Astrocyte (in vitro differentiated cells and primary cell): ENCODE measurements around the gene SPP2. TPM values are rescaled to one million over a fixed set of nuclear protein-coding genes. Genes with fewer than 3 reads are reported as not detected.

Source experiments
- DNase-seq: peaks from one replicate; pipeline ENCODE4 v3.0.0-alpha.2; 2010; ENCODE audit warnings: low read depth
- FAIRE-seq: peaks from 2 replicates; lab custom pipeline; 2011; peaks lifted over from hg19 to GRCh38; lab: Jason Lieb, UNC
- H2AFZ ChIP-seq: 2 replicates; pipeline ENCODE4 v1.6.0; 2012; ENCODE audit warnings: low read depth, low read length, inconsistent platforms
- H3K27ac ChIP-seq: 2 replicates; pipeline ENCODE4 v1.5.1; 2011; ENCODE audit warnings: low read depth, low read length, inconsistent platforms
- H3K27me3 ChIP-seq: 2 replicates; pipeline ENCODE4 v1.6.0; 2011; ENCODE audit warnings: low read length, inconsistent platforms; ENCODE audit not compliant: insufficient read depth
- H3K36me3 ChIP-seq: 2 replicates; pipeline ENCODE4 v1.5.1; 2011; ENCODE audit warnings: low read length, inconsistent platforms; ENCODE audit not compliant: insufficient read depth
- H3K4me1 ChIP-seq: 2 replicates; pipeline ENCODE4 v1.5.1; 2011; ENCODE audit warnings: low read length, inconsistent platforms; ENCODE audit not compliant: insufficient read depth
- H3K4me2 ChIP-seq: 2 replicates; pipeline ENCODE4 v1.6.0; 2012; ENCODE audit warnings: low read length, inconsistent platforms
- H3K4me3 ChIP-seq: 2 replicates; pipeline ENCODE4 v1.5.1; 2011; ENCODE audit warnings: low read depth, mild to moderate bottlenecking, low read length, inconsistent platforms; ENCODE audit not compliant: insufficient read depth
- H3K79me2 ChIP-seq: 2 replicates; pipeline ENCODE4 v1.6.0; 2012; ENCODE audit warnings: mild to moderate bottlenecking, low read length, inconsistent platforms; ENCODE audit not compliant: insufficient read depth
- H3K9ac ChIP-seq: 2 replicates; pipeline ENCODE4 v1.6.0; 2012; ENCODE audit warnings: mild to moderate bottlenecking, low read length, inconsistent platforms
- H3K9me3 ChIP-seq: 2 replicates; pipeline ENCODE4 v1.5.1; 2012; ENCODE audit warnings: low read depth, mild to moderate bottlenecking, low read length, inconsistent platforms; ENCODE audit not compliant: insufficient read depth
- H4K20me1 ChIP-seq: 2 replicates; pipeline ENCODE4 v1.6.0; 2012; ENCODE audit warnings: low read length, inconsistent platforms; ENCODE audit not compliant: insufficient read depth
- H3K27ac Mint-ChIP-seq: one replicate; pipeline ENCODE4 v1.8.0; 2021; ENCODE audit warnings: mild to moderate bottlenecking, mixed read lengths; ENCODE audit not compliant: unreplicated experiment
- H3K27me3 Mint-ChIP-seq: one replicate; pipeline ENCODE4 v1.8.0; 2021; ENCODE audit warnings: low read depth, mixed read lengths; ENCODE audit not compliant: unreplicated experiment
- H3K36me3 Mint-ChIP-seq: one replicate; pipeline ENCODE4 v1.8.0; 2021; ENCODE audit warnings: low read depth, mixed read lengths; ENCODE audit not compliant: unreplicated experiment
- H3K4me1 Mint-ChIP-seq: one replicate; pipeline ENCODE4 v1.8.0; 2021; ENCODE audit warnings: low read depth, mixed read lengths; ENCODE audit not compliant: unreplicated experiment
- H3K4me3 Mint-ChIP-seq: one replicate; pipeline ENCODE4 v1.8.0; 2021; ENCODE audit warnings: mild to moderate bottlenecking, moderate library complexity, mixed read lengths; ENCODE audit not compliant: unreplicated experiment
- H3K9me3 Mint-ChIP-seq: one replicate; pipeline ENCODE4 v1.8.0; 2021; ENCODE audit warnings: mild to moderate bottlenecking, mixed read lengths; ENCODE audit not compliant: unreplicated experiment
- EZH2 ChIP-seq: IDR thresholded peaks from 2 replicates; pipeline ENCODE4 v1.6.1; 2012; ENCODE audit warnings: mild to moderate bottlenecking, low read length, inconsistent platforms; ENCODE audit not compliant: insufficient read depth
- total RNA-seq: library from RNA; stranded (reverse); gene quantifications from 2 replicates; pipeline ENCODE4 v1.2.1, GENCODE V29; 2021
- TF ChIP-seq, protein P1 (sequence below): IDR thresholded peaks from 2 replicates; pipeline ENCODE4 v1.5.1; 2011; ENCODE audit warnings: low read depth, mild to moderate bottlenecking, inconsistent platforms, low read length, moderate library complexity; ENCODE audit not compliant: insufficient read depth

SPP2 gene
- total RNA-seq, 1 donor from 2014 or later = not detected

DNA sequence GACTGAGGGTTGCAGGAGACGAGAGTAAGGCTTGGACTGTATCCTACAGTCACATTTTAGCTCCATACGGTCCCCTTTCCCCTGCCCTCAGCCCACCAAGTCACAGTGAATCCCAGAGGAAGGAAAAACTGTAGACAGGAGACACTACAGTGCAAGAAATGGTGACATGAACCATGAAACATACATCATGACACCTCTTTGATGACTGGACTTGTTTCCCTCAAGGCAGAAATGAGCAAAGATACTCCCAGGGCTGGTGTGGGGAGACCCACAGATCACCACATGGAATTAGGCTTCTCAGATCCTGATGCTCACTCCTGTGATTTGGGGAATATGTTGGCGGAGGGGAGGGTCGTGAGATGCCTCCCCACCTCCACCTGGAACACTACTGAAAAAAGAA lies 48.2 kb upstream of the SPP2 start:
- Mint-ChIP-seq H3K9me3 (no peaks in the 10 kb centered on the region), H3K36me3 (no peaks in the 10 kb centered on the region), H3K27me3 (peaks cover 14% of the 10 kb centered on the region), H3K27ac (no peak overlapping the region), H3K4me1 (peaks cover 4% of the 10 kb centered on the region), H3K4me3 (no peak overlapping the region)
- Histone ChIP-seq H3K27me3 (no peaks in the 10 kb centered on the region), H3K36me3 (no peaks in the 10 kb centered on the region), H3K27ac (no peak overlapping the region), H3K9me3 (no peaks in the 10 kb centered on the region), H3K79me2 (no peaks in the 10 kb centered on the region), H3K4me1 (peaks cover 13% of the 10 kb centered on the region), H4K20me1 (no peaks in the 10 kb centered on the region), H2AFZ (no peak overlapping the region), H3K4me2 (no peak overlapping the region), H3K4me3 (no peak overlapping the region), H3K9ac (no peak overlapping the region)
- DNase-seq (no peak), FAIRE-seq (no peak)
- TF ChIP-seq, protein P1, sequence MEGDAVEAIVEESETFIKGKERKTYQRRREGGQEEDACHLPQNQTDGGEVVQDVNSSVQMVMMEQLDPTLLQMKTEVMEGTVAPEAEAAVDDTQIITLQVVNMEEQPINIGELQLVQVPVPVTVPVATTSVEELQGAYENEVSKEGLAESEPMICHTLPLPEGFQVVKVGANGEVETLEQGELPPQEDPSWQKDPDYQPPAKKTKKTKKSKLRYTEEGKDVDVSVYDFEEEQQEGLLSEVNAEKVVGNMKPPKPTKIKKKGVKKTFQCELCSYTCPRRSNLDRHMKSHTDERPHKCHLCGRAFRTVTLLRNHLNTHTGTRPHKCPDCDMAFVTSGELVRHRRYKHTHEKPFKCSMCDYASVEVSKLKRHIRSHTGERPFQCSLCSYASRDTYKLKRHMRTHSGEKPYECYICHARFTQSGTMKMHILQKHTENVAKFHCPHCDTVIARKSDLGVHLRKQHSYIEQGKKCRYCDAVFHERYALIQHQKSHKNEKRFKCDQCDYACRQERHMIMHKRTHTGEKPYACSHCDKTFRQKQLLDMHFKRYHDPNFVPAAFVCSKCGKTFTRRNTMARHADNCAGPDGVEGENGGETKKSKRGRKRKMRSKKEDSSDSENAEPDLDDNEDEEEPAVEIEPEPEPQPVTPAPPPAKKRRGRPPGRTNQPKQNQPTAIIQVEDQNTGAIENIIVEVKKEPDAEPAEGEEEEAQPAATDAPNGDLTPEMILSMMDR = no peak
- no peak for TF ChIP-seq EZH2

DNA sequence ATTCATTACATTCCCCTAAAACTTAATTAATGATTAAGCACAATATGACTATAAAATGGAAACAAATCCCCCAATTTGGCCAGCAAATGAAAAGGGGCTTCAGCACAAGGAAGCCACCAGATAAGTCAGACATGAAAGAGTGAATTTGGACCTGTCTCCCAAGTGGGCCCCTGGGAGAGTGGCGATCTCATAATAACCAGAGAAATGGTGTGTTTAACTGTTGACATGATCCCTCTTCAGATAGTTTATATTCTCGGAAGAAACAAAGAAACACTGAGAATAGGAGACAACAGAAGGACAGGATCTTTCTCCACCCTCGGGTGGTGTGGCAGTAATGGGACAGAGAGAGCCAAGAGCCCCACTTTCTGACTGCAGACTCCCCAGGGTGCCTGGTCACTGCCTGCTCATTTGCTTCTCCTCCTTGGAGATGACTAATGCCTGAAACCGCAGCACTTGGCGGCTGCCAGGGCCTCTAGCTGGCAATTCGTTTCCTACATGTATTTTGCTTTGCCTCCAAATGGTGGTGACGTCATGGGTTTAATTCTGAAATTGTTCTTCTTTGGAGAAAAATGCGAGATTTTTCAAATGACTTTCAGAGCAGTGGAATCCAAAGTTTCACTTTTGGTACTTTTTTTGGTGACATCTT lies 46.4 kb upstream of the SPP2 start:
- TF ChIP-seq, protein P1 = no peak
- no peak for TF ChIP-seq EZH2
- peak; percentile 93 for FAIRE-seq
- peaks cover 10% of the 10 kb centered on the region for H3K27me3 Mint-ChIP-seq
- Histone ChIP-seq H3K27me3 (no peaks in the 10 kb centered on the region), H3K9me3 (no peaks in the 10 kb centered on the region), H3K79me2 (no peaks in the 10 kb centered on the region), H3K4me1 (peaks cover 13% of the 10 kb centered on the region), H3K27ac (peak overlapping the region; percentile 30), H2AFZ (peak overlapping the region; percentile 29), H3K9ac (no peak overlapping the region), H4K20me1 (no peaks in the 10 kb centered on the region), H3K4me3 (no peak overlapping the region), H3K4me2 (peak overlapping the region; percentile 73), H3K36me3 (no peaks in the 10 kb centered on the region)
- H3K27ac Mint-ChIP-seq = no peak overlapping the region
- no peaks in the 10 kb centered on the region for H3K9me3 Mint-ChIP-seq
- H3K4me3 Mint-ChIP-seq = no peak overlapping the region
- H3K4me1 Mint-ChIP-seq = peaks cover 4% of the 10 kb centered on the region
- no peaks in the 10 kb centered on the region for H3K36me3 Mint-ChIP-seq
- peak; percentile 97 for DNase-seq

GRCh38 chr2:234005126-234005525 lies 45.4 kb upstream of the SPP2 start:
- Histone ChIP-seq H4K20me1 (no peaks in the 10 kb centered on the region), H3K4me3 (no peak overlapping the region), H3K36me3 (no peaks in the 10 kb centered on the region), H3K79me2 (no peaks in the 10 kb centered on the region), H3K27me3 (no peaks in the 10 kb centered on the region), H3K9me3 (no peaks in the 10 kb centered on the region), H3K4me1 (peaks cover 13% of the 10 kb centered on the region), H2AFZ (no peak overlapping the region), H3K9ac (no peak overlapping the region), H3K4me2 (no peak overlapping the region), H3K27ac (no peak overlapping the region)
- TF ChIP-seq, protein P1 = no peak
- no peak for TF ChIP-seq EZH2
- no peak overlapping the region for H3K4me3 Mint-ChIP-seq
- no peak overlapping the region for H3K27ac Mint-ChIP-seq
- H3K36me3 Mint-ChIP-seq = no peaks in the 10 kb centered on the region
- H3K9me3 Mint-ChIP-seq = no peaks in the 10 kb centered on the region
- DNase-seq = no peak
- peak; percentile 32 for FAIRE-seq
- H3K4me1 Mint-ChIP-seq = peaks cover 4% of the 10 kb centered on the region
- H3K27me3 Mint-ChIP-seq = peaks cover 7% of the 10 kb centered on the region
